Measurements from ENCODE around the gene ORC4.
A peak's percentile ranks its signal among the peaks of the same experiment; 100 is the strongest.
"Not testable (repeated sequence)": the region's sequence is repeated elsewhere in the genome, so short reads cannot be mapped to it uniquely, and the experiment has no call there.

The ORC4 gene

DNA sequence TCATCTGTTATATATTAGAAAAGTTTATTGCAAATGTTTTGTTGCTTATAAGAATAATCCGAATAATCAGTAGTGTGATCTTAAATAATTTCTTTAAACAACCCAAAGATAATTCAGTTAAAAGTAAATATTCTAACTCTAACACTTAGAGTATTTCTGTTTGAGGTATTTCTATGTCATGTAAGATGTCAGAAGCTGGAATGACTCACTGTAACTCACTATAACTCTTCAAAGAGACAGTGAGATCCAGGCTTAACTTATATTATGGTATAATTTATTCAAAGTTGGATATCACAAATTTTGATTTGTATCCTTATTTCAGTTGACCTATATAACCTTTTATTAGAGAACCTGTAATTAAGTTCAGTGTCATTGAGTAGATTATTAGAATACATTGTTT, 7.3 kb upstream of the ORC4 start:
- Mint-ChIP-seq H3K4me1 (ENCODE audit: low read depth) (peaks cover 38% of the 10 kb centered on the region), H3K4me3 (no peak overlapping the region), H3K36me3 (ENCODE audit: low read depth) (peaks cover 11% of the 10 kb centered on the region), H3K9me3 (no peaks in the 10 kb centered on the region), H3K27ac (no peak overlapping the region), H3K27me3 (no peaks in the 10 kb centered on the region)
- no peak for DNase-seq

- H3K27ac Mint-ChIP-seq, result no peak overlapping the region
- H3K9me3 Mint-ChIP-seq, result no peaks in the 10 kb centered on the region
- H3K4me3 Mint-ChIP-seq, result no peak overlapping the region
- no peak for DNase-seq
- no peaks in the 10 kb centered on the region for H3K27me3 Mint-ChIP-seq
- H3K36me3 Mint-ChIP-seq (ENCODE audit: low read depth), result peaks cover 15% of the 10 kb centered on the region
- H3K4me1 Mint-ChIP-seq (ENCODE audit: low read depth), result peaks cover 43% of the 10 kb centered on the region
These were observed 6.0 kb upstream of the ORC4 start for GRCh38 chr2:148026573-148026972.

- Mint-ChIP-seq H3K4me3 (peak overlapping the region; percentile 99), H3K27ac (peak overlapping the region; percentile 86), H3K4me1 (ENCODE audit: low read depth) (peaks cover 46% of the 10 kb centered on the region), H3K27me3 (no peaks in the 10 kb centered on the region), H3K36me3 (ENCODE audit: low read depth) (peaks cover 24% of the 10 kb centered on the region), H3K9me3 (no peaks in the 10 kb centered on the region)
- no peak for DNase-seq
These were observed 3.3 kb upstream of the ORC4 start for GRCh38 chr2:148023861-148024260.

GRCh38 chr2:148022882-148023281, 2.3 kb upstream of the ORC4 start:
- no peaks in the 10 kb centered on the region for H3K9me3 Mint-ChIP-seq
- peaks cover 26% of the 10 kb centered on the region for H3K36me3 Mint-ChIP-seq (ENCODE audit: low read depth)
- peak overlapping the region; percentile 99 for H3K4me3 Mint-ChIP-seq
- no peak for DNase-seq
- no peaks in the 10 kb centered on the region for H3K27me3 Mint-ChIP-seq
- peak overlapping the region; percentile 74 for H3K27ac Mint-ChIP-seq
- peaks cover 53% of the 10 kb centered on the region for H3K4me1 Mint-ChIP-seq (ENCODE audit: low read depth)

DNA sequence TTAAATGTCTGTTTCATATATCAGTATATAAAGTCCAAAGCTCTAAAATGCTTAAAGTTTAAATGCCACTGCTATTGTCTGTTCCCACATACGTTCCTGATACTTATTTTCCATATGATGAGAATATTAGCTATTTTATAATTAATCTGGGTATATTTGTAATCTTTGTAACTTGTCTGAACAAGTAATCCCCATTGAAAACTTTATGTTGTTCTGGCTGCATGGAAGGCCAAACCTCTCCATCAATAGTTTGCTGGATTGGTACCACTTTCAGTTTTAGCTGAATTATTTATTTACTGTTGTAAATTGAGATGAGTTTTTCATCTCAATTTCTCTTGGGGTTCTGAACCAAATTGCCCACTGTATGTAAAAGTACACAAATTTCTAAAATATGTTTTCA, 1.8 kb upstream of the ORC4 start:
- no peaks in the 10 kb centered on the region for H3K27me3 Mint-ChIP-seq
- no peak for DNase-seq
- H3K4me1 Mint-ChIP-seq (ENCODE audit: low read depth), result peaks cover 55% of the 10 kb centered on the region
- peaks cover 26% of the 10 kb centered on the region for H3K36me3 Mint-ChIP-seq (ENCODE audit: low read depth)
- peak overlapping the region; percentile 97 for H3K27ac Mint-ChIP-seq
- H3K9me3 Mint-ChIP-seq, result no peaks in the 10 kb centered on the region
- H3K4me3 Mint-ChIP-seq, result peak overlapping the region; percentile 99

DNA sequence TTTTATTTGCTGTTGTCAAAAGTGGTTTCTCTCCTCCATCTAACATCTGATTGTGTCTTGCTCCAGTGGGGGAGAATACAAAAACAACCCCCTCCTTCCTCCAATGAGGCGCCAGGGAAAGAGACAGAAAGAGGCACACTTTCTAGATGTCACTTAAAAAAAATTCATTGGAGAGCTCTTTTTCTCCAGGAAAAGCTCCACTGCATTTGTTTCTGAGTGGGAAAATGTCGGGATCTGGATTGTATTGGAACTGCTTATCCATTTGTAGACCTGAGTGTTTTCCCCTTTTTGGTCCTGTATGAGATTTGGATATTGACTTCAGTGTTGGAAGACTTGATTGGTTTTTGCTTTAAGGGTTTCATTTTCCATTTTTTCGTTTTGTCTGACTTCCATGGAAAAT, 1.3 kb upstream of the ORC4 start:
- Mint-ChIP-seq H3K4me1 (ENCODE audit: low read depth) (peaks cover 57% of the 10 kb centered on the region), H3K27ac (peak overlapping the region; percentile 97), H3K27me3 (no peaks in the 10 kb centered on the region), H3K4me3 (peak overlapping the region; percentile 99), H3K9me3 (no peaks in the 10 kb centered on the region), H3K36me3 (ENCODE audit: low read depth) (peaks cover 27% of the 10 kb centered on the region)
- no peak for DNase-seq

GRCh38 chr2:148021059-148021861, 723 bp upstream of the ORC4 start, which contains the start of gene MBD5:
Gene MBD5 (plus strand): TSS chr2:148021091.
- DNase-seq, result no peak
- Mint-ChIP-seq H3K4me1 (ENCODE audit: low read depth) (peaks cover 59% of the 10 kb centered on the region), H3K27ac (peak within 1 kb of the TSS; percentile 97), H3K9me3 (no peaks in the 10 kb centered on the region), H3K27me3 (no peaks in the 10 kb centered on the region), H3K36me3 (ENCODE audit: low read depth) (peaks cover 30% of the 10 kb centered on the region), H3K4me3 (peak within 1 kb of the TSS; percentile 99)

GRCh38 chr2:148014616-148015015, 5.9 kb downstream of the ORC4 start:
- Mint-ChIP-seq H3K36me3 (ENCODE audit: low read depth) (peaks cover 44% of the 10 kb centered on the region), H3K4me1 (ENCODE audit: low read depth) (peaks cover 65% of the 10 kb centered on the region), H3K27me3 (no peaks in the 10 kb centered on the region), H3K27ac (no peak overlapping the region), H3K4me3 (no peak overlapping the region), H3K9me3 (peaks cover 8% of the 10 kb centered on the region)
- no peak for DNase-seq

DNA sequence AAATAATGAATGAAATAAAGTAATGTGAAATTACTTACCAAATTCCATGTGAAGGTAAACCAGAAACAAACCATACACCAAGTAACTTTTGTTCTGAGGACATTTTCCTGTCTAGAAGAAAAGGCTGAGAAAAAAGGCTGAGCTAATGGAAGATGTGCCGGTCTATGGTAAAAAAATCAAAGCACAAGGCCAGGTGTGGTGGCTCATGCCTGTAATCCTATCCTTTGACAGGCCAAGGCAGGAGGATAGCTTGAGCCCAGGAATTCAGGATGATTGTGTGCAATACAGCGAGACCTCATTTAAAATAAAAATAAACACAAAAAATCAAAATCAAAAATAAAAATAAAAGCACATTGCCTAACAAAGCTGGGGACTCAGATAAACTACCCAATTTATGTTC, 6.7 kb downstream of the ORC4 start:
- H3K9me3 Mint-ChIP-seq, result peaks cover 8% of the 10 kb centered on the region
- peaks cover 46% of the 10 kb centered on the region for H3K36me3 Mint-ChIP-seq (ENCODE audit: low read depth)
- H3K27me3 Mint-ChIP-seq, result no peaks in the 10 kb centered on the region
- H3K4me3 Mint-ChIP-seq, result no peak overlapping the region
- no peak for DNase-seq
- H3K27ac Mint-ChIP-seq, result no peak overlapping the region
- peaks cover 60% of the 10 kb centered on the region for H3K4me1 Mint-ChIP-seq (ENCODE audit: low read depth)

DNA sequence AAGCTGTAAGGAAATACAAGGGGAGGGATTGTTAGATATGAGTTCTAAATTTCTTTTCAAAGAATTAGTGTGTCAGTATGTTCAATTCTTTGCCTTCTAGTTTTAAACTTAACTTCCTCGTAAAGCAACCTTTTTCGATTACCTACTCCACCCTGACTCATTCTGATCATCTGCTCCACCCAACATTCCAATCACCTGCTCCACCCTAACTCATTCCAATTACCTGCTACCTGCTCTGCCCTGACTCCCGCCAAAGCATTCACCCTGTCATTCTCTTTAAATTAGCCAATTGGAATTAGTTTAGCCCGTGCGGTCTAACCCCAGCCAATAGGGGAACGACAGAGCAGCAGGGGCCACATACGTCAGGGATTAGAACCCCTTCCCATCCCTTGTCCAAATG, 12.1 kb downstream of the ORC4 start:
- Mint-ChIP-seq H3K4me1 (ENCODE audit: low read depth) (peaks cover 47% of the 10 kb centered on the region), H3K36me3 (ENCODE audit: low read depth) (peaks cover 71% of the 10 kb centered on the region), H3K9me3 (peaks cover 23% of the 10 kb centered on the region)
- not testable (repeated sequence) for H3K4me3 Mint-ChIP-seq, H3K27me3 Mint-ChIP-seq, DNase-seq, H3K27ac Mint-ChIP-seq

DNA sequence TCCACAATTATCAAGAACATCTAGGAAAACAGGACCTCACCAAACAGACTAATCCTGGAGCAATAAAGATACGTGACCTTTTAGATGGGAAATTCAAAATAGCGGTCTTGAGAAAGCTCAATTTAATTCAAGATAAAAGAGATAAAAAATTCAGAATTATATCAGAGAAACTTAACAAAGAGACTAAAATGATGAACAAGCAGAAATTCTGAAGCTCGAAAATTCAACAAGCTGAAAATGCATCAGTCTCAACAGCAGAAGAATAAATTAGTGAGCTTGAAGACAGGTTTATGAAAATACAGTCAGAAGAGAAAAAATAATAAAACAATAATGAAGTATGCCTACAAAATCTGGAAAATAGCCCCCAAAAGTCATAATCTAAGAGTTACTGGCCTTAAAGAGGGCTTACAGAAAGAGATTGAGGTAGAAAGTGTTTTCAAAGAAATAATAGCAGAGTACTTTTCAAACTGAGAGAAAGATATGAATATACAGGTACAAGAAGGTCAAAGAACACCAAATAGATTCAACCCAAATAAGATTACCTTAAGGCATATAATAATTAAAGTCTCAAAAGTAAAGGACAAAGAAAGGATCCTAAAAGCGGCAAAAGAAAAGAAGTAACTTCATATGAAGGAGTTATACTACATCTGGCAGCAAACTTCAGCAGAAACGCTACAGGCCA, 13.2 kb downstream of the ORC4 start:
- peaks cover 32% of the 10 kb centered on the region for H3K9me3 Mint-ChIP-seq
- H3K27me3 Mint-ChIP-seq, result no peaks in the 10 kb centered on the region
- no peak overlapping the region for H3K4me3 Mint-ChIP-seq
- H3K4me1 Mint-ChIP-seq (ENCODE audit: low read depth), result peaks cover 42% of the 10 kb centered on the region
- peaks cover 72% of the 10 kb centered on the region for H3K36me3 Mint-ChIP-seq (ENCODE audit: low read depth)
- H3K27ac Mint-ChIP-seq, result no peak overlapping the region
- DNase-seq, result no peak

GRCh38 chr2:148006249-148007007, 14.1 kb downstream of the ORC4 start:
- Mint-ChIP-seq H3K9me3 (peaks cover 34% of the 10 kb centered on the region), H3K27me3 (no peaks in the 10 kb centered on the region), H3K4me1 (ENCODE audit: low read depth) (peaks cover 43% of the 10 kb centered on the region), H3K27ac (no peak overlapping the region), H3K36me3 (ENCODE audit: low read depth) (peaks cover 70% of the 10 kb centered on the region), H3K4me3 (no peak overlapping the region)
- no peak for DNase-seq

DNA sequence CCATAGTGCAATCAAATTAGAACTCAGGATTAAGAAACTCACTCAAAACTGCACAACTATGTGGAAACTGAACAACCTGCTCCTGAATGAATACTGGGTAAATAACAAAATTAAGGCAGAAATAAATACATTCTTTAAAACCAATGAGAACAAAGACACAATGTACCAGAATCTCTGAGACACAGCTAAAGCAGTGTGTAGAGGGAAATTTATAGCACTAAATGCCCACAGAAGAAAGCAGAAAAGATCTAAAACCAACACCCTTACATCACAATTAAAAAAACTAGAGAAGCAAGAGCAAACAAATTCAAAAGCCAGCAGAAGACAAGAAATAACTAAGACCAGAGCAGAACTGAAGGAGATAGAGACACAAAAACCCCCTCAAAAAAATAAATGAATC, 18.1 kb downstream of the ORC4 start:
- not testable (repeated sequence) for H3K27ac Mint-ChIP-seq, DNase-seq, H3K27me3 Mint-ChIP-seq, H3K4me3 Mint-ChIP-seq
- Mint-ChIP-seq H3K9me3 (peaks cover 17% of the 10 kb centered on the region), H3K4me1 (ENCODE audit: low read depth) (peaks cover 62% of the 10 kb centered on the region), H3K36me3 (ENCODE audit: low read depth) (peaks cover 67% of the 10 kb centered on the region)

DNA sequence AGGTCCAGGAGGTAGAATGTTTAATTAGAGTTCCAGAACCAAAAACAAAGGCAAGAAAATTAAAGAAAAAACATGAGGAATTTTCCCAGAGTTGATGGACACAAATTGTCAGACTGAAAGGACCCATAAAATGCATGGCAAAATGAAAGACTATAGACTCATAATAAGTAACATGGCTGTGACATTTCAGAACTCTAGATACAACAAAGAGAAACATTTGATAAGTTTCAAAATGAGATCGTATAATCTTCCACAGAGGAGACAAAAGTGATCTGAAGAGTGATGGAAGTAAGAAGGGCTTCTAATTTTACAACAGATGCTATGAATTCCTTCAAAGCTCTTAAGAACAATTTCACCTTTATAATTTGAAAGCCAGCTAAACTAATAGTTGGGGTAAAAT, 20.4 kb downstream of the ORC4 start:
- peaks cover 27% of the 10 kb centered on the region for H3K9me3 Mint-ChIP-seq
- peaks cover 66% of the 10 kb centered on the region for H3K36me3 Mint-ChIP-seq (ENCODE audit: low read depth)
- no peak overlapping the region for H3K4me3 Mint-ChIP-seq
- H3K27me3 Mint-ChIP-seq, result no peaks in the 10 kb centered on the region
- H3K4me1 Mint-ChIP-seq (ENCODE audit: low read depth), result peaks cover 65% of the 10 kb centered on the region
- H3K27ac Mint-ChIP-seq, result no peak overlapping the region
- DNase-seq, result no peak
